Endothelial cell (in vitro differentiated cells): ENCODE data around the gene TEKT1. TPM values are rescaled to one million over a fixed set of nuclear protein-coding genes. Genes with fewer than 3 reads are reported as not detected.

Experiments used
- DNase-seq: peaks from one replicate; pipeline ENCODE4 v3.0.0; 2021; ENCODE audit warnings: low spot score
- H3K27ac Mint-ChIP-seq: one replicate; pipeline ENCODE4 v1.8.0; 2021; ENCODE audit warnings: mixed read lengths, inconsistent platforms; ENCODE audit not compliant: unreplicated experiment
- H3K27me3 Mint-ChIP-seq: one replicate; pipeline ENCODE4 v1.8.0; 2021; ENCODE audit warnings: mild to moderate bottlenecking, moderate library complexity, mixed read lengths, inconsistent platforms; ENCODE audit not compliant: unreplicated experiment
- H3K36me3 Mint-ChIP-seq: one replicate; pipeline ENCODE4 v1.8.0; 2021; ENCODE audit warnings: mild to moderate bottlenecking, low read depth, mixed read lengths, inconsistent platforms; ENCODE audit not compliant: unreplicated experiment
- H3K4me1 Mint-ChIP-seq: one replicate; pipeline ENCODE4 v1.8.0; 2021; ENCODE audit warnings: mild to moderate bottlenecking, mixed read lengths, inconsistent platforms; ENCODE audit not compliant: unreplicated experiment
- H3K4me3 Mint-ChIP-seq: one replicate; pipeline ENCODE4 v1.8.0; 2021; ENCODE audit warnings: mild to moderate bottlenecking, mixed read lengths, inconsistent platforms; ENCODE audit not compliant: unreplicated experiment
- H3K9me3 Mint-ChIP-seq: one replicate; pipeline ENCODE4 v1.8.0; 2021; ENCODE audit warnings: mixed read lengths, inconsistent platforms; ENCODE audit not compliant: unreplicated experiment
- CTCF ChIP-seq: fragments of 200-600 bp; sonication (generic); IDR thresholded peaks from one replicate; pipeline ENCODE4 v1.5.0; 2021; ENCODE audit warnings: antibody characterized with exemption; ENCODE audit not compliant: unreplicated experiment
- total RNA-seq: library from RNA; stranded (reverse); fragmentation: NEBNext Ultra II Directional; extraction: Animal tissue kit (Norgen Biotek cat#: 25700); gene quantifications from one replicate; pipeline ENCODE4 v1.2.1, GENCODE V29; 2021; ENCODE audit not compliant: unreplicated experiment

TEKT1 gene
- total RNA-seq, 1 donor from 2014 or later = 1.2 TPM

GRCh38 chr17:6812295-6812694 is 19.2 kb downstream of the TEKT1 start:
- no peak for DNase-seq
- no peak overlapping the region for H3K4me3 Mint-ChIP-seq
- no peak overlapping the region for H3K27ac Mint-ChIP-seq
- H3K27me3 Mint-ChIP-seq = peaks cover 5% of the 10 kb centered on the region
- no peaks in the 10 kb centered on the region for H3K36me3 Mint-ChIP-seq
- no peak for TF ChIP-seq CTCF
- no peaks in the 10 kb centered on the region for H3K4me1 Mint-ChIP-seq
- no peaks in the 10 kb centered on the region for H3K9me3 Mint-ChIP-seq

GRCh38 chr17:6811510-6811909 is 20.0 kb downstream of the TEKT1 start:
- Mint-ChIP-seq H3K36me3 (no peaks in the 10 kb centered on the region), H3K4me3 (no peak overlapping the region), H3K27me3 (peaks cover 5% of the 10 kb centered on the region), H3K27ac (no peak overlapping the region), H3K4me1 (no peaks in the 10 kb centered on the region), H3K9me3 (no peaks in the 10 kb centered on the region)
- no peak for DNase-seq
- no peak for TF ChIP-seq CTCF

- Mint-ChIP-seq H3K27me3 (peaks cover 2% of the 10 kb centered on the region), H3K27ac (no peak overlapping the region)
Observed at GRCh38 chr17:6800422-6801027, 31.0 kb downstream of the TEKT1 start.

GRCh38 chr17:6799738-6800137 is 31.8 kb downstream of the TEKT1 start:
- Mint-ChIP-seq H3K27me3 (peaks cover 2% of the 10 kb centered on the region), H3K9me3 (no peaks in the 10 kb centered on the region), H3K4me3 (no peak overlapping the region), H3K4me1 (no peaks in the 10 kb centered on the region), H3K36me3 (no peaks in the 10 kb centered on the region), H3K27ac (no peak overlapping the region)
- no peak for DNase-seq
- no peak for TF ChIP-seq CTCF

More at GRCh38 chr17:6800422-6801027, 31.0 kb downstream of the TEKT1 start:
- no peak for TF ChIP-seq CTCF
- Mint-ChIP-seq H3K4me3 (no peak overlapping the region), H3K9me3 (no peaks in the 10 kb centered on the region), H3K4me1 (no peaks in the 10 kb centered on the region), H3K36me3 (no peaks in the 10 kb centered on the region)
- DNase-seq = no peak

- H3K4me3 Mint-ChIP-seq = no peak overlapping the region
- H3K4me1 Mint-ChIP-seq = peaks cover under 1% of the 10 kb centered on the region
- H3K36me3 Mint-ChIP-seq = no peaks in the 10 kb centered on the region
- no peak for DNase-seq
- TF ChIP-seq CTCF = no peak
- H3K27ac Mint-ChIP-seq = no peak overlapping the region
- peaks cover 2% of the 10 kb centered on the region for H3K27me3 Mint-ChIP-seq
- H3K9me3 Mint-ChIP-seq = no peaks in the 10 kb centered on the region
Observed at GRCh38 chr17:6797718-6798351, 33.7 kb downstream of the TEKT1 start.
